Osteoblast (primary cell): ENCODE data around the gene HIPK4. TPM values are rescaled to one million over a fixed set of nuclear protein-coding genes. Genes with fewer than 3 reads are reported as not detected.
"Not testable (repeated sequence)": the region's sequence is repeated elsewhere in the genome, so short reads cannot be mapped to it uniquely, and the experiment has no call there.

ENCODE experiments used
- DNase-seq: peaks from one replicate; pipeline ENCODE4 v3.0.0; 2011; ENCODE audit warnings: low spot score, mixed read lengths; ENCODE audit not compliant: insufficient read length; ENCODE audit errors: missing footprints
- H2AFZ ChIP-seq: 2 replicates; pipeline ENCODE4 v1.6.0; 2011; ENCODE audit warnings: mild to moderate bottlenecking, low read length
- H3K27ac ChIP-seq: 2 replicates; pipeline ENCODE4 v1.5.1; 2011; ENCODE audit warnings: mild to moderate bottlenecking, low read depth, low read length, moderate library complexity
- H3K27me3 ChIP-seq: 2 replicates; pipeline ENCODE4 v1.6.0; 2012; ENCODE audit warnings: mild to moderate bottlenecking, control low read depth, inconsistent platforms, low read length, moderate library complexity; ENCODE audit not compliant: insufficient read depth
- H3K36me3 ChIP-seq: 2 replicates; pipeline ENCODE4 v1.5.1; 2011; ENCODE audit warnings: mild to moderate bottlenecking, low read length, control low read depth, moderate library complexity; ENCODE audit not compliant: insufficient read depth
- H3K4me1 ChIP-seq: 2 replicates; pipeline ENCODE4 v1.5.1; 2011; ENCODE audit warnings: mild to moderate bottlenecking, low read length, control low read depth, moderate library complexity; ENCODE audit not compliant: insufficient read depth
- H3K4me2 ChIP-seq: 2 replicates; pipeline ENCODE4 v1.6.0; 2011; ENCODE audit warnings: mild to moderate bottlenecking, low read length; ENCODE audit not compliant: insufficient read depth
- H3K4me3 ChIP-seq: fragments of 200-600 bp; sonication (generic); 3 replicates; pipeline ENCODE4 v1.5.1; 2012; ENCODE audit warnings: mild to moderate bottlenecking, low read length, inconsistent platforms; ENCODE audit not compliant: insufficient read depth
- H3K79me2 ChIP-seq: 2 replicates; pipeline ENCODE4 v1.6.0; 2012; ENCODE audit warnings: mild to moderate bottlenecking, low read length, control low read depth, inconsistent platforms; ENCODE audit not compliant: insufficient read depth
- H3K9me3 ChIP-seq: 2 replicates; pipeline ENCODE4 v1.5.1; 2011; ENCODE audit warnings: low read depth, low read length, control low read depth
- H4K20me1 ChIP-seq: 2 replicates; pipeline ENCODE4 v1.6.0; 2012; ENCODE audit warnings: mild to moderate bottlenecking, low read length, control low read depth; ENCODE audit not compliant: insufficient read depth
- CTCF ChIP-seq: IDR thresholded peaks from 2 replicates; pipeline ENCODE4 v1.5.1; 2011; ENCODE audit warnings: mild to moderate bottlenecking, low read depth, low read length, moderate library complexity; ENCODE audit errors: extremely low read depth
- total RNA-seq: library from RNA; depleted of rRNA; stranded (reverse); fragments of >200 nt; gene quantifications from 2 replicates; pipeline ENCODE4 v1.2.3, GENCODE V29; 2012

HIPK4 gene
- total RNA-seq, 1 donor, result 0.36 TPM

- H3K27ac ChIP-seq, result no peak overlapping the region
- H3K4me1 ChIP-seq, result peaks cover under 1% of the 10 kb centered on the region
- H3K36me3 ChIP-seq, result peaks cover 57% of the 10 kb centered on the region
- no peaks in the 10 kb centered on the region for H3K79me2 ChIP-seq
- no peak overlapping the region for H2AFZ ChIP-seq
- H3K27me3 ChIP-seq, result no peaks in the 10 kb centered on the region
- peaks cover 7% of the 10 kb centered on the region for H4K20me1 ChIP-seq
- DNase-seq, result peak; percentile 67
- H3K4me3 ChIP-seq, result no peak overlapping the region
- no peak overlapping the region for H3K4me2 ChIP-seq
- no peak for TF ChIP-seq CTCF
- no peaks in the 10 kb centered on the region for H3K9me3 ChIP-seq
Observed at GRCh38 chr19:40370997-40371801, 18.8 kb downstream of the HIPK4 start.

- H3K79me2 ChIP-seq, H3K4me3 ChIP-seq, H3K27me3 ChIP-seq, H2AFZ ChIP-seq, H3K4me1 ChIP-seq, H3K4me2 ChIP-seq, H3K27ac ChIP-seq, H3K9me3 ChIP-seq, H4K20me1 ChIP-seq: not testable (repeated sequence)
- peaks cover 57% of the 10 kb centered on the region for H3K36me3 ChIP-seq
- peak; percentile 4 for DNase-seq
Observed at GRCh38 chr19:40370253-40370652, 19.7 kb downstream of the HIPK4 start.

- no peak overlapping the region for H3K4me2 ChIP-seq
- peaks cover 57% of the 10 kb centered on the region for H3K36me3 ChIP-seq
- H2AFZ ChIP-seq, result no peak overlapping the region
- H3K4me1 ChIP-seq, result peaks cover 10% of the 10 kb centered on the region
- H3K27me3 ChIP-seq, result no peaks in the 10 kb centered on the region
- H3K79me2 ChIP-seq, result no peaks in the 10 kb centered on the region
- no peaks in the 10 kb centered on the region for H3K9me3 ChIP-seq
- TF ChIP-seq CTCF, result no peak
- no peak overlapping the region for H3K4me3 ChIP-seq
- DNase-seq, result peak; percentile 35
- no peak overlapping the region for H3K27ac ChIP-seq
- H4K20me1 ChIP-seq, result peaks cover 7% of the 10 kb centered on the region
Observed at GRCh38 chr19:40369797-40370196, 20.2 kb downstream of the HIPK4 start.

GRCh38 chr19:40367577-40368434 is 22.2 kb downstream of the HIPK4 start:
- Histone ChIP-seq H3K27ac (no peak overlapping the region), H3K27me3 (no peaks in the 10 kb centered on the region), H3K4me2 (no peak overlapping the region), H2AFZ (no peak overlapping the region), H3K4me3 (no peak overlapping the region), H3K36me3 (peaks cover 43% of the 10 kb centered on the region), H4K20me1 (peaks cover 4% of the 10 kb centered on the region), H3K4me1 (peaks cover 14% of the 10 kb centered on the region), H3K79me2 (no peaks in the 10 kb centered on the region), H3K9me3 (no peaks in the 10 kb centered on the region)
- TF ChIP-seq CTCF, result no peak
- DNase-seq, result peak; percentile 66
